ENCODE data around the gene TBX20.

The TBX20 gene

DNA sequence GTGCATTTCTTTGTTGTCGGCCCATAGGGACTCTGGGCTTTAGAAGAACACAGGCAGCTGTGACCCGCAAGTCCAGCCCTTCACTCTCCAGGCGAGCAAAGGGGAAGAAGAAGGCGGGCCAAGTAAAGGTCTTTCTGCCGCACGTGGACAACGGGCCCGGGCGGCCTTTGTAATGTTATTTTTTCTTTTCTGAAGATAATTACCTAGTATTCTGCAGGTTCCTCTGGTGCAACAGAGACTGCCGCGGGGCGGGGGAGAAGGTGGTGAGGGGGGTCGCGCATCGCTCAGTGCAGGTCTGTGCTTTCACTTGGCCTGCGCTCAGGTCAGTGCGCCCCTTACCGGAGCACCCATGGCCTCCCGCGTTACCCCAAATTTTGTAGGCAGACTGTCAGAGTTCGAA, 7.1 kb upstream of the TBX20 start:
- in situ Hi-C loops (cut with MboI; ENCODE audit: low pct_unique_long_range_greater_than_20kb, low sequenced_read_pairs, unreplicated experiment), result no loop called here
- DNase-seq (ENCODE audit: low spot score), result no peak
- TF ChIP-seq, protein P1, sequence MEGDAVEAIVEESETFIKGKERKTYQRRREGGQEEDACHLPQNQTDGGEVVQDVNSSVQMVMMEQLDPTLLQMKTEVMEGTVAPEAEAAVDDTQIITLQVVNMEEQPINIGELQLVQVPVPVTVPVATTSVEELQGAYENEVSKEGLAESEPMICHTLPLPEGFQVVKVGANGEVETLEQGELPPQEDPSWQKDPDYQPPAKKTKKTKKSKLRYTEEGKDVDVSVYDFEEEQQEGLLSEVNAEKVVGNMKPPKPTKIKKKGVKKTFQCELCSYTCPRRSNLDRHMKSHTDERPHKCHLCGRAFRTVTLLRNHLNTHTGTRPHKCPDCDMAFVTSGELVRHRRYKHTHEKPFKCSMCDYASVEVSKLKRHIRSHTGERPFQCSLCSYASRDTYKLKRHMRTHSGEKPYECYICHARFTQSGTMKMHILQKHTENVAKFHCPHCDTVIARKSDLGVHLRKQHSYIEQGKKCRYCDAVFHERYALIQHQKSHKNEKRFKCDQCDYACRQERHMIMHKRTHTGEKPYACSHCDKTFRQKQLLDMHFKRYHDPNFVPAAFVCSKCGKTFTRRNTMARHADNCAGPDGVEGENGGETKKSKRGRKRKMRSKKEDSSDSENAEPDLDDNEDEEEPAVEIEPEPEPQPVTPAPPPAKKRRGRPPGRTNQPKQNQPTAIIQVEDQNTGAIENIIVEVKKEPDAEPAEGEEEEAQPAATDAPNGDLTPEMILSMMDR (IDR thresholded peaks at IDR 0.05; ENCODE audit: extremely low read depth, insufficient read depth, missing control alignments), result no peak

DNA sequence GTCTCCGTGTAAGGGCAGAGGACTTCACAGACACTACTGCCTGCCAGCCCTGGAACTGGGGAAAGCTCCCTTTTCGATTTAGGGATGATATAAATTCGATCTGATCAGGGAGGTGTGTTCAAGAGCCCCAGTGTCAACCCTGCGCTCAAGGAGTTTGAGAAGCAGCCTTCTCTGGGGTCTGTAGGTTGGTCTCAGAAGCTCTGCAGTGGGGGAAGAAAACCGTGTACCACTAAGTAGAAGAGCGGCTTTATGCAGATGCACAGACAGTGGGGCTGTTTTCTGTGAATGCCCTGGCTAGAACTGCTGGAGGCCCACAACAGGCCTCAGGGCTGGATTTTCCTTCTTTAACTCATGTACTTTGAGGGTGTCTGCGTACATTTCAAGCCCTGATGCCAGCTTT, 6.3 kb upstream of the TBX20 start:
- TF ChIP-seq, protein P1 (IDR thresholded peaks at IDR 0.05; ENCODE audit: extremely low read depth, insufficient read depth, missing control alignments), result no peak
- in situ Hi-C loops (cut with MboI; ENCODE audit: low pct_unique_long_range_greater_than_20kb, low sequenced_read_pairs, unreplicated experiment), result no loop called here
- no peak for DNase-seq (ENCODE audit: low spot score)

DNA sequence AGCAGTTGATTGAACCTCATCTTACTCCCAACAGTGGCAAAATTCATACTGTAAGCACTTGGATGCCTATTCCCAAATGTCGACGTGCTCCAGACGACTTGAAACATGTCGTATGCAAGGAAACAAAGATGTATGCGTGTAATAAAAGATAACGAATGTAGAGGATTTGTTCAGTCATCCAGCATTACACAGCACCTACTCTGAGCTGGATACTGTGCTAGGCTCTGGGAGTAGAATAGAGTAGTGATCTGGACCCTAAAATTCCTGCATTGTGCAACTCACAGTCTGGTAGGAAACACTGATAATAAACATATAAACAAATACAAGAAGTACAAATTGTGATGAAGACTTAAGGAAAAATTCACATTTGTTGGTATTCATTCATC, 5.6 kb upstream of the TBX20 start:
- DNase-seq (ENCODE audit: low spot score), result no peak
- in situ Hi-C loops (cut with MboI; ENCODE audit: low pct_unique_long_range_greater_than_20kb, low sequenced_read_pairs, unreplicated experiment), result no loop called here
- TF ChIP-seq, protein P1 (IDR thresholded peaks at IDR 0.05; ENCODE audit: extremely low read depth, insufficient read depth, missing control alignments), result no peak

DNA sequence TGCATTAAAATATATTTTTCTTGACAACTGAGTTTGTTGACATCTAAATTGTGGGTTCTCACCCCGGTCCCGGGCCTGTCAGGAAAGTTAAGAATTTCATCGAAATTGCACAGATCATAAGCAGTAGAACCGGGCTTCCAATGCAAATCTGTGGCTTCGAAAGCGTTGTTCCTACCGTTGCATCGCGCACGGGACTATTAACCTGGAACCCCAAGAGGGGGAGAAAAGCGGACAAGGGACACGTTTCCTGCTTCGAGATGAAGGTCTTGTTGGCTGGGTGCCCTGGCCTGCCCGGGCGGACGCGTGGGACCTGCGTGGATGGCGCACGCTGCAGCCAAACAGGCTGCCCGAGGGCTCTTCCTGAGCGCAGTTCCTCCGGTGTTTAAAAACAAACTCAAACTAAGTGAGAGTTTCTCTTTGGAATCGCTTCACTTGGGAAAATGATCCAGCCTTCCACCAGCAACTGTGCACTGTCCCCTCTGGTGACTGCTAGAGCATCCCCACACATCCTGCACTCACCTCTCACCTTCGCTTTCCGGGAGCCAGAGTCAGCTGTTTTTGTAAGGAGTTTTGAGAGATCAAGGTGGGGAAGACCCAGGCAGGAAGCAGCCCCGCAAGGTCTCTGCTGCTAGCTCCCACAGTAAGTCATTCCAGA, 5.1 kb upstream of the TBX20 start:
- in situ Hi-C loops (cut with MboI; ENCODE audit: low pct_unique_long_range_greater_than_20kb, low sequenced_read_pairs, unreplicated experiment), result no loop called here

DNA sequence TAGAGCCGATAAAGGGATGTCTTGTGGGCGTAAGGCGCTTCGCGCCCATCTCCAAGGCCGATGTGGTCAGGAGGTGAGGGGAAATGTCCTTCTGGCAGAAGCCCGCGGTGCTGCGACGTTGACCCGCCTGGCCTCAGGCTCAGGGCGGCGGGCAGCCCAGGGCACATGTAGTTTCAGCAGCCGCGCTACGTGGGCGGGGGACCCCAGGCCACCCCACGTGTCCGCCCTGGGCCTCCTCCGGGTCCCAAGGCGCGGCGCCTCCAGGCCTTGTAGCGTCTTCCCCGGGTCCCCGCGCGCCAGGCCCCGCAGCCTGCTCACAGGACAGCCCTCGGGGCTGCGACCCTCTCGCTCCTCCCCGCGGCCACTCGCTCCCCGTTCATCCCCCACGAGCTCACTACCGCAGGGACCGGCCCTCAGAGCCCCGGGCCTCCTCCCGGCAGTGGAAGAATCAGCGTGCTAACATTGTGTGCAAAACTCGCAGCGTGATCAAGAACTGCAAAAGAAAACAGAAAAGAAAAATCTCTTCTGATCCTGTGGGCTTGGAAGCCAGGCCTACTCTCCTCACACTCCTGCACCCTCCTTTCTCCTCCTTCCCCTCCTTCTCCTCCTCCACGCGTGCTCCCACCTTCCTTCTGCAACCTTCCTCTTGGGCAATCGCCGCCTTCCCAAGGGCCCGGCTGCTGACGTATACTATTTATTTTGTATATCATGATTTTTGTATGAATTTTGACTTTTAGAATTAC, 4.4 kb upstream of the TBX20 start:
- TF ChIP-seq, protein P1 (IDR thresholded peaks at IDR 0.05; ENCODE audit: extremely low read depth, insufficient read depth, missing control alignments), result no peak
- DNase-seq (ENCODE audit: low spot score), result no peak
- in situ Hi-C loops (cut with MboI; ENCODE audit: low pct_unique_long_range_greater_than_20kb, low sequenced_read_pairs, unreplicated experiment), result no loop called here

More for the DNA sequence above, 5.1 kb upstream of the TBX20 start:
- TF ChIP-seq, protein P1 (IDR thresholded peaks at IDR 0.05; ENCODE audit: extremely low read depth, insufficient read depth, missing control alignments), result no peak
- DNase-seq (ENCODE audit: low spot score), result no peak

DNA sequence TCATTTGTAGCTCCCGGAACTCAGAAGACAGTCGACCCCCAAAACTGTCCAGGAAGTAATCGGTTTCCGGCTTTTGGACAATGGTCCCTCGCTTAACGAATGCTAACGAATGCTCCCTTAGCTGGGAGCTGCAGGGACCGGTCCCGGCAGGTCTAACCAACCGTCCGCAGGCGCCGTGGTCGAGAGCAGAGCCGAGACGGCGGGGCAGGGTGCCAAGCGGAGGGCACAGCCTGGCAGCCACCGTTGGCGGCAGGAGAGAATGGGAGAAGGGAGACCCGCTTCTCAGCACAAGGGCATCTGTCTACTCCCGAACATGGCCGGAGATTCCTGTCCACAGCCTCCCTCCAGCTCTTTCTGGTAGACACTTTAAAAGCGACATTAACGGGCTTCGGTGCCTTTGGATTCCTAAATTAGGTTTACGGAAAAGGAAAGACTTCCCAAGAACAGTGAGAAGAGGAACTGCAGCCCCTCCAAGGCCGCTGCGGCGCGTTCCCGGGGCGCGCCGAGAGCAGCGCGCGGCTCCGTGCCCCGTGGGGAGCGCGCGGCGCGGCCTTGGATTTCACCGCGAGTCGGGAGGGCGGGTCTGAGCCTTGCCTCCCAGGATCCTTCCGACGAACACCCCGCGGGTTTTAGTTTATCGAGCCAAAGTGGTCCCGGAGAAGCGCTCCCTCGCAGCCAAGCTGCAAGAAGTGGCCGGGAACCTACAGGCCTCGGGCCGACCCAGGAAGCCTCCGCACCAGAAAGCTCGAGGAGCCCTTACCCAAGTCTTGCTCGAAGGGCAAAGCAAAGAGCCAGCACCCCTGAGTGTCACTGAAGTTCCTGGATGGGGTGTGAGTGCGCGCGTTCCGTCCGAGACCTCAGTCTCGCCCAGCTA, 3.6 kb upstream of the TBX20 start:
- in situ Hi-C loops (cut with MboI; ENCODE audit: low pct_unique_long_range_greater_than_20kb, low sequenced_read_pairs, unreplicated experiment), result no loop called here
- no peak for DNase-seq (ENCODE audit: low spot score)

More for the DNA sequence above, 3.6 kb upstream of the TBX20 start:
- TF ChIP-seq, protein P1 (IDR thresholded peaks at IDR 0.05; ENCODE audit: extremely low read depth, insufficient read depth, missing control alignments), result no peak

All from GM13977 (cell line).